ENCODE results near the gene SARS2. TPM values are rescaled to one million over a fixed set of nuclear protein-coding genes. Genes with fewer than 3 reads are reported as not detected.
"Not testable (repeated sequence)": the region's sequence is repeated elsewhere in the genome, so short reads cannot be mapped to it uniquely, and the experiment has no call there.

Gene SARS2
- total and polyA plus RNA-seq, 3 experiments from 2014 or later: 18.9 to 46.7 (median 43.1) TPM

DNA sequence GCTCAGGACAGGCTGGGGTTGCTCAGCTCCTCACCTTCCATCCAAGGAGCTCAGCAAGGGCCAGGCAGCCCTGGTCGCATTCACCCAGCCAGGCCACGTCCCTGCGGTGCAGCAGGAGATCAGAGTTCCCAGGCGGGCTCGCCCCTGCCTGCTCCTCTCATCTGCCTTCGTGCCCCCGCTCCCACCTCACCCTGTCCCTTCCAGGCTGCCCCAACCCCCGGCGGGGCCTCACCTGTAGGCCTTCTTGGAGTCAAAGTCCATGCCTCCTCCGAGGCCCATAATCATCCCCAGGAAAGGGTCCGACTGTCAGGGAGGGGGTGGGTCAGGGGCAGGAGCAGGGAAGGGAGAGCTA lies 51.2 kb downstream of the SARS2 start:
- ChIA-PET POLR2A (interaction anchor here (0.5 to 3.1 kb wide), 4 partner anchors 21 to 352 kb away, joined by 4 to 17 read pairs (median 5); partner anchors contain the start of gene NFKBIB), CTCF (interaction anchor here (1.4 to 5.0 kb wide), 6 partner anchors 9 to 51 kb away, joined by 4 to 30 read pairs (median 8); partner anchors contain the start of genes HNRNPL, MRPS12 and SARS2)
- Histone ChIP-seq H3K36me3 (ENCODE audit: insufficient read depth, low read length) (no peaks in the 10 kb centered on the region), H3K4me1 (ENCODE audit: insufficient read depth, low read length) (peaks cover 41% of the 10 kb centered on the region), H3K27me3 (ENCODE audit: insufficient read depth, low read length, poor library complexity, severe bottlenecking) (no peaks in the 10 kb centered on the region), H3K27ac (ENCODE audit: low read depth, low read length) (peak overlapping the region; percentile 92), H3K4me3 (ENCODE audit: low read length) (peak overlapping the region; percentile 83), H3K9me3 (ENCODE audit: low read length) (no peaks in the 10 kb centered on the region)
- no peaks in the 10 kb centered on the region for H3K9me3 Mint-ChIP-seq
- peak overlapping the region in 6 of 8 donors; percentile 96 to 99 (median 98) for H3K27ac Mint-ChIP-seq
- H3K36me3 Mint-ChIP-seq: peaks cover 0 to 42% (median 0%) of the 10 kb centered on the region in 3 donors
- no peak for DNase-seq
- H3K27me3 Mint-ChIP-seq: no peaks in the 10 kb centered on the region
- H3K4me3 Mint-ChIP-seq: peak overlapping the region in 1 of 7 donors; percentile 35
- H3K4me1 Mint-ChIP-seq: peaks cover 21 to 41% (median 32%) of the 10 kb centered on the region in 3 donors

DNA sequence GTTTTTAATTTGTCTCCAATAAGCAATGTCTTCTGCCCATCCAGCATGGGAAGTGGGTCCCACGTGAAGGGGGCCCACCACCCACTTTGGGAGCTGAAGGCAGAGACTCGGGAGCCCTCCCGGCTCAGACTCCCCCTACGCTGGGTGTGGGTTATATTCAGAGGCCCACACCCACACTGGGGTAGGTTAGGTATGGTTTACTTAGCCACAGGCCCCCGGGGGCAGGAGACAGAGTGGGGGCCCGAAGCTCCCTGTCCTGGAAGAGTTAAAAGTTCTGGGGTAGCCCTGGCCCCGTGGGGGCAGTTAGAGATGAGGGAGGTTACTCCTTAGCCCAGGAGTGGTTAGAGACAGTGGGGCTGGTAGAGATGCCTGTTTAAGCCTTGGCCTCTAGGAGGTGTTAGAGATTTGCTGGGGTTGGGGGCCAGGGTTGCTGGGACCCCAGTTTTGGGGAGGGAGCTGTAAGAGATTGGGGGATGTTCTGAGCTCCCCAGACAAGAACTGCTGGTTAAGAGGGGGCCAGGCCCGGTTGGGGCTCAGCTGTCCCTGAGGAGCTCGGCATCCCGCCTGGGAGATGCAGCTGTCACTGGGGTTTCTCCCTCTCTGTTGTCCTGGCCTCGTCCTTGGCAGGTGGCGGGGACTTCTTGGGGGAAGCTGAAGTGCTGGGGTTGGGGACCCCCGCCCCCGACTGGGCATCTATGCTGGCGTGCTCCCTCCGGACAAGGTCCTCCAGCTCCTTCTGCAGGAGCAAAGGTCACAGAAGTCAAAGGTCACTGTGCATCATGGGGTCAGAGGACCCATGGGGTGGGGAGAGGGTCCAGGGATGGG lies 51.8 kb downstream of the SARS2 start:
- H3K4me1 Mint-ChIP-seq: peaks cover 21 to 41% (median 32%) of the 10 kb centered on the region in 3 donors
- H3K27ac ChIP-seq (ENCODE audit: low read depth, low read length): peak overlapping the region; percentile 92
- peak overlapping the region; percentile 95 to 99 (median 96) for H3K27ac Mint-ChIP-seq
- H3K9me3 ChIP-seq (ENCODE audit: low read length): no peaks in the 10 kb centered on the region
- peak overlapping the region; percentile 83 for H3K4me3 ChIP-seq (ENCODE audit: low read length)
- H3K36me3 Mint-ChIP-seq: peaks cover 0 to 43% (median 0%) of the 10 kb centered on the region in 3 donors
- H3K27me3 Mint-ChIP-seq: no peaks in the 10 kb centered on the region
- peaks cover 41% of the 10 kb centered on the region for H3K4me1 ChIP-seq (ENCODE audit: insufficient read depth, low read length)
- peak overlapping the region; percentile 75 to 94 (median 90) for H3K4me3 Mint-ChIP-seq
- no peaks in the 10 kb centered on the region for H3K27me3 ChIP-seq (ENCODE audit: insufficient read depth, low read length, poor library complexity, severe bottlenecking)
- no peaks in the 10 kb centered on the region for H3K36me3 ChIP-seq (ENCODE audit: insufficient read depth, low read length)
- H3K9me3 Mint-ChIP-seq: no peaks in the 10 kb centered on the region
- DNase-seq: no peak
- POLR2A ChIA-PET: interaction anchor here (0.7 to 3.1 kb wide), 8 partner anchors 14 to 260 kb away, joined by 3 to 17 read pairs (median 5); partner anchors contain the start of genes ECH1, EIF3K and NFKBIB
- CTCF ChIA-PET: interaction anchor here (0.9 to 5.0 kb wide), 10 partner anchors 9 to 476 kb away, joined by 3 to 30 read pairs (median 6); partner anchors contain the start of genes ECH1, FAM98C, HNRNPL and MRPS12

DNA sequence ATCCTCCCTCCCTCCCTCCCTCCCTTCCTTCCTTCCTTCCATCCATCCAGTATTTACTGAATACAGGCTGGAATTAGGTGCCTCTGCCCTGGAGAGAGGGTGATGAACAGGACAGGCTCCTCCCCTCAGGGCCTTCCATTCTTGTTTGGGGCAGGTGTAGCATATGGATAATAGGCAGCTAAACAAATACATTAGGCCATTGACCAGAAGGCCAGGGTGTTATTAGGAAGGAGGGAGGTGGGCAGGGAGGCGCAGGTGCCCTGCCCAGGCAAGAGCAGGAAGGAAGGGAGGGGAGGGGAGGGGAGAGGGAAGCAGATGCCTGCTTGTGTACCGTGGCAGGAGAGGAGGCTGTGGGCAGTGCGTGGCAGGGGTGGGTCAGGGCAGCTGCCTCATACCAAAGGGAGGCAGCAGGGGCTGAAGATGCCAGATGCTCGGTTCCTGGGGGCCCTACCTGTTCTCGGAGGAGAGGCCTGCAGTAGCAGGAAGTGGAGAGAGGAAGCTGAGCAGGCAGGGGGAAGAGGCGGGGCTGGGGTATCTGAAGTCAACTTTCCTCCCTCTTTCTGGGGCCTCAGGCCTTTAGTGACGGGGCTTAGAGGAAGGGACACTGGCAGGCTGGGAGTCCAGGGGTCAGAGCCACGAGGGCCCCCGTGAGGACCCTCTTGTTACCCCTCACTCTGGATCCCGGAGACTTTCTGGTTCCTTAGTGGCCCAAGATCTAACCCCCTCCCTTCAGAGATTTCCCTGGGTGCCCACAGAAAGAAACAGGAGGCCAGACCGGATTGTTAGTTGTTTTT lies 52.6 kb downstream of the SARS2 start, which contains the start of gene RINL:
RINL (minus strand) TSS at position 495 of the 794 bp plus-strand sequence. CDS start 1,533 bp downstream, outside the sequence.
- peak within 1 kb of the TSS; percentile 92 for H3K27ac ChIP-seq (ENCODE audit: low read depth, low read length)
- Mint-ChIP-seq H3K4me3 (peak within 1 kb of the TSS; percentile 75 to 94 (median 90)), H3K27me3 (no peaks in the 10 kb centered on the region), H3K4me1 (peaks cover 24 to 46% (median 37%) of the 10 kb centered on the region in 3 donors), H3K36me3 (peaks cover 0 to 41% (median 3%) of the 10 kb centered on the region in 3 donors), H3K9me3 (no peaks in the 10 kb centered on the region), H3K27ac (peak within 1 kb of the TSS; percentile 95 to 99 (median 96))
- no peaks in the 10 kb centered on the region for H3K9me3 ChIP-seq (ENCODE audit: low read length)
- CTCF ChIA-PET: interaction anchor here (0.9 to 5.0 kb wide), 11 partner anchors 9 to 475 kb away, joined by 3 to 30 read pairs (median 4); partner anchors contain the start of genes ECH1, FAM98C, HNRNPL and MRPS12
- peak; percentile 48 to 82 (median 66) for DNase-seq
- H3K4me3 ChIP-seq (ENCODE audit: low read length): peak within 1 kb of the TSS; percentile 83
- H3K27me3 ChIP-seq (ENCODE audit: insufficient read depth, low read length, poor library complexity, severe bottlenecking): no peaks in the 10 kb centered on the region
- H3K4me1 ChIP-seq (ENCODE audit: insufficient read depth, low read length): peaks cover 41% of the 10 kb centered on the region
- no peaks in the 10 kb centered on the region for H3K36me3 ChIP-seq (ENCODE audit: insufficient read depth, low read length)
- POLR2A ChIA-PET: interaction anchor here (0.6 to 3.1 kb wide), 10 partner anchors 11 to 320 kb away, joined by 3 to 17 read pairs (median 5); partner anchors contain the start of genes CAPN12, ECH1, EIF3K and NFKBIB

DNA sequence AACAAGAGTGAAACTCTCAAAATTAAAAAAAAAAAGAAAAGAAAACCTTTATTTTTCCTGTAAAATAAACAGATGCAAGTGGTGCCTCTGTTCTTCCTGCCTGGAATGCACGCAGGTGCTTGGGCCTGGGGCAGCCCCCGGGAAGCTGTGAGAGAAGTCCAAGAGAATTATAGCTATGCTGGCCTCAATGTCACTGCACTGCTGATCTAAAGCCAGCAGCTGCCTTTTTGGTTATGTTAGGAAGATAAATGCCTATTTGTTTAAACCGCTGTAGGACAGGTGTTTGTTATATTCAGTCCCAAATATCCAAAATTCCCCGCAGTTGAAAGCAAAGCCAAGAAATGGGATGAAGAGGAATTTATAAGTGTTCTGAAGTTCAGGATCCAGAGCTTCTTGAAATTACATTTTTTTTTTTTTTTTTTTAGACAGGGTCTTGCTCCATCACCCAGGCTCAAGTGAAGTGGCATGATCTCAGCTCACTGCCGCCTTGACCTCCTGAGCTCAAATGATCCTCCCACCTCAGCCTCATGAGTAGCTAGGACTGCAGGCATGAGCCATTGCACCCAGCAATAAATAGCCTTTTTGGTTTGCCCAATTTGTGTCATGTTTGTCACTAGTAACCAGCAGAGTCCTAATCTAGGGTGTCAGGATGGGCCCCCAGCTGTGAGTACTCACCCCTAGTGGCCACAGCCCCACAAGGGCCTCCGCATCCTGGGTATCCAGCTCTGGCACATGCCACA lies 54.7 kb downstream of the SARS2 start:
- Histone ChIP-seq H3K27ac (ENCODE audit: low read depth, low read length) (no peak overlapping the region), H3K9me3 (ENCODE audit: low read length) (no peaks in the 10 kb centered on the region), H3K4me1 (ENCODE audit: insufficient read depth, low read length) (peaks cover 35% of the 10 kb centered on the region), H3K4me3 (ENCODE audit: low read length) (no peak overlapping the region), H3K27me3 (ENCODE audit: insufficient read depth, low read length, poor library complexity, severe bottlenecking) (no peaks in the 10 kb centered on the region), H3K36me3 (ENCODE audit: insufficient read depth, low read length) (no peaks in the 10 kb centered on the region)
- ChIA-PET POLR2A (interaction anchor here (1.0 kb wide), 1 partner anchor 12 kb away, joined by 5 read pairs; no protein-coding TSS in a partner anchor), CTCF (interaction anchor here (1.0 to 5.0 kb wide), 5 partner anchors 12 to 472 kb away, joined by 3 to 30 read pairs (median 4); partner anchors contain the start of genes ECH1 and FAM98C)
- H3K36me3 Mint-ChIP-seq: peaks cover 0 to 40% (median 7%) of the 10 kb centered on the region in 3 donors
- DNase-seq: no peak
- H3K27ac Mint-ChIP-seq: peak overlapping the region in 5 of 8 donors; percentile 26 to 81 (median 67)
- no peaks in the 10 kb centered on the region for H3K9me3 Mint-ChIP-seq
- peaks cover 28 to 52% (median 44%) of the 10 kb centered on the region in 3 donors for H3K4me1 Mint-ChIP-seq
- no peaks in the 10 kb centered on the region for H3K27me3 Mint-ChIP-seq
- H3K4me3 Mint-ChIP-seq: no peak overlapping the region

DNA sequence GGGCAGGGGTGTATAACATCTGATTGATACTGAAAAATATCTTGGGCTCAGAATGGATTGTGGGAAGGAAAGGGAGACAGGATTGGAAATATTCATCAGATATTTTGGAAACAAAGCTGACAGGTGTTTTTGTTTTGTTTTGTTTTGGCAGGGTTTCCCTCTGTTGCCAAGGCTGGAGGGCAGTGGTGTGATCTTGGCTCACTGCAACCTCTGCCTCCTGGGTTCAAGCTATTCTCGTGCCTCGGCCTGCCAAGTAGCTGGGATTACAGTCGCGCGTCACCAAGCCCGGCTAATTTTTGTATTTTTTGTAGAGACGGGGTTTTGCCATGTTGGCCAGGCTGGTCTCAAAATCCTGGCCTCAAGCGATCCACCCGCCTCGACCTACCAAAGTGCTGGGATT lies 57.2 kb downstream of the SARS2 start:
- H3K4me1 ChIP-seq (ENCODE audit: insufficient read depth, low read length): peaks cover 35% of the 10 kb centered on the region
- H3K9me3 Mint-ChIP-seq; CTCF ChIA-PET; H3K4me3 ChIP-seq (ENCODE audit: low read length); DNase-seq; H3K36me3 ChIP-seq (ENCODE audit: insufficient read depth, low read length); H3K27ac ChIP-seq (ENCODE audit: low read depth, low read length); H3K9me3 ChIP-seq (ENCODE audit: low read length); POLR2A ChIA-PET; H3K27me3 ChIP-seq (ENCODE audit: insufficient read depth, low read length, poor library complexity, severe bottlenecking); H3K27me3 Mint-ChIP-seq: not testable (repeated sequence)
- H3K36me3 Mint-ChIP-seq: peaks cover 0 to 46% (median 7%) of the 10 kb centered on the region in 3 donors
- H3K27ac Mint-ChIP-seq: peak overlapping the region in 6 of 8 donors; percentile 12 to 90 (median 22)
- peak overlapping the region in 1 of 7 donors; percentile 2 for H3K4me3 Mint-ChIP-seq
- H3K4me1 Mint-ChIP-seq: peaks cover 31 to 63% (median 54%) of the 10 kb centered on the region in 3 donors

DNA sequence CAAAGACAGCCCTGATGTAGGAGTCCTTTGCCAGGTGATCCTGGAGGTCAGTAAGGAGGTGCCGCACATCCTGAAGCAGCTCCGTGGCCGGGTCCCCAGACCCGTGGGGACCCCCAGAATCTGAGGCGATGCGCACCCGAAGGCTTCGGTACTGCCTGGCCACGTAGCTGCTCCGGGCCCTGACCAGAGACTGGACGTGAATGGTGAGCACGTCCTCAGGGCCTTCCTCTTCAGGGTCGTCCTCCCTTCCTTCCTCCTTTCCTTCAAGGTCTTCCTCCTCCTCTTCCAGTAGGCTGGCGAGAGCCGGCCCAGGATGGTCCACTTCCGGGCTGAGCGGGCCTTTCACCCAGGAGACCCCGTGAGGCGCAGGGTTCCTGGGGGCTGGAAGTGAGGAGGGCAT lies 60.0 kb downstream of the SARS2 start:
- H3K4me1 ChIP-seq (ENCODE audit: insufficient read depth, low read length): peaks cover 31% of the 10 kb centered on the region
- no peaks in the 10 kb centered on the region for H3K9me3 ChIP-seq (ENCODE audit: low read length)
- H3K4me3 ChIP-seq (ENCODE audit: low read length): peak overlapping the region; percentile 36
- no peak overlapping the region for H3K27ac ChIP-seq (ENCODE audit: low read depth, low read length)
- H3K36me3 Mint-ChIP-seq: peaks cover 3 to 38% (median 7%) of the 10 kb centered on the region in 3 donors
- no peaks in the 10 kb centered on the region for H3K9me3 Mint-ChIP-seq
- ChIA-PET POLR2A (interaction anchor here (1.3 to 3.7 kb wide), 5 partner anchors 19 to 137 kb away, joined by 5 to 33 read pairs (median 13); partner anchors contain the start of gene ECH1), CTCF (interaction anchor here (1.4 to 4.6 kb wide), 12 partner anchors 8 to 136 kb away, joined by 4 to 38 read pairs (median 8); partner anchors contain the start of genes ECH1, MRPS12, NFKBIB and RINL)
- H3K4me3 Mint-ChIP-seq: peak overlapping the region; percentile 61 to 94 (median 89)
- no peaks in the 10 kb centered on the region for H3K36me3 ChIP-seq (ENCODE audit: insufficient read depth, low read length)
- H3K27ac Mint-ChIP-seq: peak overlapping the region; percentile 48 to 96 (median 90)
- no peak for DNase-seq
- no peaks in the 10 kb centered on the region for H3K27me3 Mint-ChIP-seq
- no peaks in the 10 kb centered on the region for H3K27me3 ChIP-seq (ENCODE audit: insufficient read depth, low read length, poor library complexity, severe bottlenecking)
- peaks cover 25 to 53% (median 45%) of the 10 kb centered on the region in 3 donors for H3K4me1 Mint-ChIP-seq

All from CD8-positive, alpha-beta memory T cell (primary cell).